Caki2 (cell line): ENCODE results near the gene XKR3. TPM values are rescaled to one million over a fixed set of nuclear protein-coding genes. Genes with fewer than 3 reads are reported as not detected.
"Not testable (repeated sequence)": the region's sequence is repeated elsewhere in the genome, so short reads cannot be mapped to it uniquely, and the experiment has no call there.

Source experiments
- DNase-seq: peaks from one replicate; pipeline ENCODE4 v3.0.0-alpha.2; 2015; ENCODE audit warnings: low read depth
- in situ Hi-C: cut with HindIII; loops from 2 replicates; pipeline ENCODE4 v1.10.0; 2016; ENCODE audit warnings: low sequenced_read_pairs, low pct_unique_long_range_greater_than_20kb, mixed read lengths
- total RNA-seq: library from RNA; depleted of rRNA; stranded (reverse); fragments of >200 nt; shearing (Covaris generic); gene quantifications from 2 replicates; pipeline ENCODE4 v1.2.3, GENCODE V29; 2014; ENCODE audit warnings: low replicate concordance

XKR3 gene
- total RNA-seq, 1 experiment from 2014 or later: not detected

GRCh38 chr22:16810188-16810802 is 14.9 kb downstream of the XKR3 start:
- DNase-seq: no peak

GRCh38 chr22:16808744-16809143 is 16.5 kb downstream of the XKR3 start:
- in situ Hi-C loops: no loop called here
- DNase-seq: no peak

More at GRCh38 chr22:16810188-16810802, 14.9 kb downstream of the XKR3 start:
- in situ Hi-C loops: no loop called here

GRCh38 chr22:16807109-16807508 is 18.1 kb downstream of the XKR3 start:
- no peak for DNase-seq
- in situ Hi-C loops: no loop called here

GRCh38 chr22:16806401-16806800 is 18.8 kb downstream of the XKR3 start:
- DNase-seq: no peak
- in situ Hi-C loops: no loop called here

DNA sequence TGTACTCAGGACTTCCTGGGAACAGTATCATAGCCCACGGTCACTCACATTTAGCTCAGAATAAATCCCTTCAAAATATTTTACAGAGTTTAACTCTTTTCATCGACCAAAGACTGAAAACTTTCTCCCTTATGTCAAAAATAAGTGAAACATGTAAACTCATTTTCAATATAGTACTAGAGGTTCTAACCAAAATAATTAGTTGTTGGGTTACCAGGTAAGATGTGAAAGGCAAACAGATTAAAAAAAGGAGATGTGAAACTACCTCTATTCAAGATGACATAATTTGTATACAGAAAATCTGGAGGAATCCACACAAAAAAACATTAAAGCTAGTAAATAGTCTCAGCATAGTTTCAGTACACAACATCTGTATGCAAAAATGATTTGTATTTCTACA is 20.3 kb downstream of the XKR3 start:
- in situ Hi-C loops: no loop called here
- DNase-seq: no peak

DNA sequence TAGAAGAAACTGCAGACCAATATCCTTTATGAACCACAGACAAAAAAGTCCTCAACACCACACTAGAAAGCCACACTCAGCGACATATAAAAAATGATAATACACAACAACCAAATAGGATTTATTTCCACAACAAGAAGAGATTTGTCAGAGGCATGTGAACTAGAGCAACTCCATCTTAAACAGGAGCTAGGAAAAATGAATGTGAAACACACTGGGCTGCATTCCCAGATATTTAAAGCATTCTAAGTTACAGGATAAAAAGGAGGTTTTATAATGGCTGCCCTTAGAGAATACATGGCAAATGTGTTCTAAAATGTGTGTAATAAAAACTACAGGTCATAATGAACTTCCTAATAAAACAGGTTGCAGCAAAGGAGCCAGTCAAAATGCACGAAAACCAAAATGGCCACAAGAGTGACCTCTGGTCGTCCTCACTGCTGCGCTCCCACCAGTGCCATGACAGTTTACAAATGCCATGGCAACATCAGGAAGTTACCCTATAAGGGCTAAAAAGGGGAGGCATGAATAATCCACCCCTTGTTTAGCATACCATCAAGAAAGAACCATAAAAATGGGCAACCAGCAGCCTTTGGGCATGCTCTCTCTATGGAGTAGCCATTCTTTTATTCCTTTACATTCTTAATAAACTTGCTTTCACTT is 21.8 kb downstream of the XKR3 start:
- DNase-seq: no peak
- in situ Hi-C loops: no loop called here

DNA sequence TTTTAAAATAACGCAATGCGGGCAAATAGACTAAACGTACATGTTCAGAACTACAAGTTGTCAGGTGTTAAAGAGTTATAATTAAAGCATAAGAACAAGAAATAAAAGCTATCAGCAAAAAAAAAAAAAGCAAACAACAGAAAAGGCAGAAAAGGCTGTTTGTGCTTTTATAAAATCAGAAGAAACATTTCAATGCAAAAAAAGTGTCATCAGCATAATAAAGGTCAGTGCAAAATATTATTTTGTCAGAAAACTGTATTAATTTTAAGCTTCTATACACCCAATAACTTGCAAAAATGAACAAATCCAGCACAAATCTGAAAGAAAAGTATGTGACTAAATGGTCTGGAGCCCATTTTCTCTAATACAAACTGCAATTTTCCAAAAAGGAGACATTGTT is 23.6 kb downstream of the XKR3 start:
- DNase-seq: no peak
- in situ Hi-C loops: no loop called here

- in situ Hi-C loops: no loop called here
- DNase-seq: no peak
These were observed 24.1 kb downstream of the XKR3 start for GRCh38 chr22:16801088-16801487.

GRCh38 chr22:16800358-16800757 is 24.9 kb downstream of the XKR3 start:
- no peak for DNase-seq
- in situ Hi-C loops: no loop called here

DNA sequence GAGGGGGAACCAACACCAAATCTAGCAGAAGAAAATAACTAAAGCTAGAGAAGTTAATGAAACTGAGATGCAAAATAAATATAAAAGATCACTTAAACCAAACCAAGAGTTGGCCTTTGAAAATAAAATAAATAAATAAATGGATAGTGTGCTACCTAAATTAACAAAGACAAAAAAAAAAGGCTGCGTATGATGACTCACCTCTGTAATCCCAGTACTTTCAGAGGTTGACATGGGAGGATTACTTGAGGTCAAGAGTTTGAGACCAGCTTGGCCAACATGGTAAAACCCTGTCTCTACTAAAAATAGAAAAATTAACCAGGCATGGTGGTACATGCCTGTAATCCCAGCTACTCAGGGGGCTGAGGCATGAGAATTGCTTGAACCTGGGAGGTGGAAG is 29.7 kb downstream of the XKR3 start:
- in situ Hi-C loops, DNase-seq: not testable (repeated sequence)

DNA sequence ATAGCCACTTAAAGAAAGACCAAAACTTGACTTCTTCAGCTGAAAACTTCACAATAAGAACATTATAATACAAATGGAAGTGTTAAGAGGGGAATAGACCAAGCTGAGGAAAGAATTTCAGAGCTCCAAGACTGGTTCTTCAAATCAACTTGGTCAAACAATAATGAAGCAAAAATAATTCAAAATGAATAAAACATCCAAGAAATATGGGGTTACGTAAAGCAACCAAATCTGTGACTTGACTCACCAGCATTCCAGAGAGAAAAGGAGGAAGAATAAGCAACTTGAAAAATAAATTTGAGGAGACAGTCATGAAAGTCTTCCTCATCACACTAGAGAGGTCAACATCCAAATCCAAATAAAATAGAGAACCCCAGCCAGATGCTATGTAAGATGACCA is 31.4 kb downstream of the XKR3 start:
- no peak for DNase-seq
- in situ Hi-C loops: no loop called here

- in situ Hi-C loops: no loop called here
- no peak for DNase-seq
These were observed 35.2 kb downstream of the XKR3 start for GRCh38 chr22:16789860-16790493.

DNA sequence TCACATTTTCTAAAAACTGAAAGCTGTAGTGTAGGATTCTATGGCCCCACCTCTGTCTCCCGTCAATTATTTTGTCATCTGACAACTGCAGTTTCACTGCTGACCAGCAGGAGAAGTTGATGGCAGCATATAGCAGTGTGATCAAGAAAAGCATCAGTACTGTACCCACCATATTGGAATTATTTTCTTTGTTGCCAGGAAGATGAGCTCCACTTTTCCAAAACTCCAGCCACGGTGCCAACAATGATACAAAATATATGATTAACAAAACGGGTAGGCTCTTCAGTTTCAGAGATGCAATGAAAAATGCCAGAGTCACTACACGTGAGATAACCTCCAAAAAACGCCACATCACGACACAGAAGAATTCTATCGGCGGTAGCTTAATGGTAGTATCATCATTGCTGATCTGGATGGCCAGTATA is 41.3 kb downstream of the XKR3 start:
- in situ Hi-C loops: no loop called here
- peak; percentile 11 for DNase-seq

DNA sequence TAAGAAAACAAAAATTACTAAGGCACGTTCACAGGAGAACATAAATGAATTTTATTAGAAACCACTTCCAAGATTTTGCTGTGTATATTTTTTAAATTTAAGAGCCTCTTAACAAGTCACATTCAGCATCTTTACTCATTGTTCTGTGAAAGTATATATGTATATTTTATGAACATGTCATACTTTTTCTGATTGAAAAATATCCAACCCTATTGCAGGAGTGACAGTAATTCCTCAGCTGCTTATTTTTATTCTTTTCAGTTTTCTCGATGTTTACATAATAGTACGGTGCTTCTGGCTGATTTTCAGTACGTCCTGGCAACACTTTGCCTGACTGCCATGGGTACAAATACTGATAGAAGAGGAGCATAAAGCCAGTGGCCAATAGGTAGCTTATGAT is 41.8 kb downstream of the XKR3 start:
- no peak for DNase-seq
- in situ Hi-C loops: no loop called here

GRCh38 chr22:16781764-16782329 is 43.4 kb downstream of the XKR3 start:
- no peak for DNase-seq
- in situ Hi-C loops: no loop called here

DNA sequence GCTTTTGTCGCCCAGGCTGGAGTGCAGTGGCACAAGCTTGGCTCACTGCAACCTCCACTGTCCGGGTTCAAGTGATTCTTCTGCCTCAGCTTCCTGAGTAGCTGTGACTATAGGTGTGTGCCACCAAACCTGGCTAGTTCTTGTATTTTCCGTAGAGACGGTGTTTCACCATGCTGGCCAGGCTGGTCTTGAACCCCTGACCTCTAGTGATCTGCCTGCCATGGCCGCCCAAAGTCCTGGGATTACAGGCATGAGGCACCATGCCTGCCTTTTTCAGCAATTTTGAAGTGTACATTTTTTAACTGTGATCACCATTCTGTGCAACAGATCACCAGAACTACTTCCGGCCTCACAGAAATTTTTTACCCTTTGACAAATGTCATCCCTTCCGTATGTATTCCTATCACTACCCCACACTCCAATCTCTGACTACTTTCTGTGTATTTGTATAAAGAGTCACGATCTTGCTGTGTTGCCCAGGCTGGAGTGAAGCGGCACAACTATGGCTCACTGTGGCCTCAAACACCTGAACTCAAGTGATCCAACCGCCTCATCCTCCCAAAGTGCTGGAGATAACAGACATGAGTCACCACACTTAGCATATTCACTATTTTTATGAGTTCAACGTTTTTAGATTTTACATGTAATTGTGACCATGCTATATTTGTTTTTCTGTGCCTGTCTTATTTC is 44.0 kb downstream of the XKR3 start:
- in situ Hi-C loops: no loop called here
- DNase-seq: no peak

- in situ Hi-C loops: no loop called here
These were observed 47.8 kb downstream of the XKR3 start for GRCh38 chr22:16777284-16777924.

DNA sequence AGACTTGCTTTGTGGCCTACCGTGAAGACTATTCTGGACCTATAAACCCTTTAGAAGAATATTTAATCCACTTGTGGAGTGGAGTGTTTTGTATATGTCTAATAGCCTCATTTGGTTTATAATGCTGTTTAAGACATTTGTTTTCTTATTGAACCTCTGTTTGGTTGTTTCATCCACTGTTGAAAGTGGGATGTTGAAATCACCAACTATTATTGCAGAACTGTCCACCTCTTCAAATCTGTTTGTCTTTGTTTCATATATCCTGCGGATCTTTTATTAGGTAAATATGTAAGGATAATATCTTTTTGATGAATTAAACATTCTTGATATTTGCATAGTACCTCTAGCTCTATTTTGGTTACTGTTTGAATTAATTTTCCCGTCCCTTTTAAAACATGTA is 49.1 kb downstream of the XKR3 start:
- no peak for DNase-seq
- in situ Hi-C loops: no loop called here

More at GRCh38 chr22:16777284-16777924, 47.8 kb downstream of the XKR3 start:
- DNase-seq: no peak
